Muscle layer of colon (tissue), 2 donors: ENCODE results near the gene CYS1.

Experiments used
- H3K27ac ChIP-seq: one replicate; pipeline ENCODE4 v1.7.0; 2013; ENCODE audit warnings: low read depth, mild to moderate bottlenecking, low read length, moderate library complexity
- H3K27me3 ChIP-seq, 2 donors: one replicate each; pipeline ENCODE4 v1.7.0; 2013; ENCODE audit warnings: low read length in 2 of 2, mild to moderate bottlenecking in 2 of 2; ENCODE audit not compliant: insufficient read depth in 2 of 2, control insufficient read depth in 1 of 2
- H3K36me3 ChIP-seq: one replicate; pipeline ENCODE4 v1.7.0; 2013; ENCODE audit warnings: mild to moderate bottlenecking, low read length; ENCODE audit not compliant: insufficient read depth
- H3K4me1 ChIP-seq: one replicate; pipeline ENCODE4 v1.7.0; 2013; ENCODE audit warnings: mild to moderate bottlenecking, low read length; ENCODE audit not compliant: insufficient read depth
- H3K4me3 ChIP-seq, 2 donors: one replicate each; pipeline ENCODE4 v1.7.0; 2013; ENCODE audit warnings: low read length in 2 of 2, low read depth in 1 of 2, mild to moderate bottlenecking in 1 of 2, moderate library complexity in 1 of 2
- H3K9ac ChIP-seq: one replicate; pipeline ENCODE4 v1.7.0; 2013; ENCODE audit warnings: low read length
- H3K9me3 ChIP-seq: one replicate; pipeline ENCODE4 v1.7.0; 2013; ENCODE audit warnings: mild to moderate bottlenecking, low read length
- donor health status: abdominal sarcoma.
- donor health status: Adenocarcinoma of cecum.

The CYS1 gene

DNA sequence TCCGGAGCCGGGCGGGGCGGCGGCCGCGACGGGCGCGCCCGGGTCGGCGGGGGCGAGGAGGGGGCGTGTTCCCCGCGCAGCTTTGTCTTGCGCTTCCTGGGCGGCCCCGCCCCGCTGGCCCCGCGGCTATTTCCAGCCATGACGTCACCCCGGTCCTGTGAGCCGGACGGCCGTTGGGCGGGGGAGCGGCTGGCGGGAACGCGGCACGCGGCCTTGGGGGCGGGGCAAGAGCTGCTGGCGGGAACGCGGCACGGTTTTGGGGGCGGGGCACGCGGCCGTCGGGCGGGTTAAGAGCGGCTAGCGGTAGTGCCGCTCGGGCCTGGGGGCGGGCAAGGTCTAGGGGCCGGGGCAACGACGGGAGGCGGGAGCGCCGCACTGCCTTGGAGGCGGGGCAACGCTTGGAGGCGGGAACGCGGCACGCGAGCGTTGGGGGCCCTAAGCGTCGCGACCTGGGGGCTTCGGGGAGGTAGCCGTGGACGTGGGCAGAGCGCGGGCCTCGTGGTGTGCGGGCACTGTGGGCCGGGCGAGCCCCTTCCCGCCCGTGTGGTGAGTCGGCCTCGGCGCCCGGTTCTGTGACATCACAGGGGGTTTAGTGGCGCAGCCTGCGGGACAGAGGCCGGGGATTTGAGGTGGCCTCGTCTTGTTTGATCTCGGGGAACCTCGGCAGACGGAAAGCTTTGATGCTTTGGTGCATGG, 36.2 kb downstream of the CYS1 start:
- no peaks in the 10 kb centered on the region for H3K27me3 ChIP-seq
- no peaks in the 10 kb centered on the region for H3K9me3 ChIP-seq
- peak overlapping the region; percentile 53 to 63 for H3K4me3 ChIP-seq
- H3K4me1 ChIP-seq = peaks cover 73% of the 10 kb centered on the region
- peak overlapping the region; percentile 94 for H3K27ac ChIP-seq
- H3K9ac ChIP-seq = peak overlapping the region; percentile 71
- peaks cover 24% of the 10 kb centered on the region for H3K36me3 ChIP-seq

DNA sequence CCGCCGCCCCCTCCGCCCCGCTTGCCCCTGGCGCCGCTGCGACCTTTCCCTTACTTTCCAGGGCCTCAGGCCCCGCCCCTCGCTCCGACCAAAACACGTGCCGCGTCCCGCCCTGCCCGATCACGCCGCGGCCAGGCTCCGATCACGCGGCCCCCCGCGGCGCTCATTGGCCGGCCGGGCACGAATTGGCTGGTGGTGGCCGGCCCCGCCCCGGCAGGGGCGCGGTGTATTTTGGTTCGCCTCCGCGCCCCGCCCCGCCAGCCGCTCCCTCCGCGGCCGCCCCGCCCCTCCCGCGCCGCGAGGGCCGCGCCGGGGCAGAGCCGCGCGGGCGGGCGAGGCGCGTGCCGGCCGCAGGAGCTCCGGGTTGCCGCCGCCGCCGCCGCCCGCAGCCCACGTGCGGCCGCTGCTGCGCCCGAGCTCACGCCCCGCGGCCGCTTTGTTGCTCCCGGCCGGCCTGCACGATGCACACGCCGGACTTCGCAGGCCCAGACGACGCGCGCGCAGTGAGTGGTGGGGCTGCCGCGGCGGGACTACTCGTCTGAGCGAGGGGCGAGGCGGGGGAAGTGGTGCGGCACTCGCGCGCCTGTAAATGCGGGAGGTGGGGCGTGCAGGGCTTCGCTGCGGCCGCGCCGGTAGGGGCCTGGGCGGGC, 36.8 kb downstream of the CYS1 start, which contains the start of gene KLF11:
KLF11 (plus strand) TSS at position 295 of the 650 bp plus-strand sequence; CDS start at position 462, 167 bp downstream.
- peak within 1 kb of the TSS; percentile 80 for H3K9ac ChIP-seq
- H3K27me3 ChIP-seq = no peaks in the 10 kb centered on the region
- H3K9me3 ChIP-seq = no peaks in the 10 kb centered on the region
- peaks cover 19% of the 10 kb centered on the region for H3K36me3 ChIP-seq
- H3K4me3 ChIP-seq = peak within 1 kb of the TSS; percentile 53 to 75
- H3K4me1 ChIP-seq = peaks cover 75% of the 10 kb centered on the region
- H3K27ac ChIP-seq = peak within 1 kb of the TSS; percentile 94

DNA sequence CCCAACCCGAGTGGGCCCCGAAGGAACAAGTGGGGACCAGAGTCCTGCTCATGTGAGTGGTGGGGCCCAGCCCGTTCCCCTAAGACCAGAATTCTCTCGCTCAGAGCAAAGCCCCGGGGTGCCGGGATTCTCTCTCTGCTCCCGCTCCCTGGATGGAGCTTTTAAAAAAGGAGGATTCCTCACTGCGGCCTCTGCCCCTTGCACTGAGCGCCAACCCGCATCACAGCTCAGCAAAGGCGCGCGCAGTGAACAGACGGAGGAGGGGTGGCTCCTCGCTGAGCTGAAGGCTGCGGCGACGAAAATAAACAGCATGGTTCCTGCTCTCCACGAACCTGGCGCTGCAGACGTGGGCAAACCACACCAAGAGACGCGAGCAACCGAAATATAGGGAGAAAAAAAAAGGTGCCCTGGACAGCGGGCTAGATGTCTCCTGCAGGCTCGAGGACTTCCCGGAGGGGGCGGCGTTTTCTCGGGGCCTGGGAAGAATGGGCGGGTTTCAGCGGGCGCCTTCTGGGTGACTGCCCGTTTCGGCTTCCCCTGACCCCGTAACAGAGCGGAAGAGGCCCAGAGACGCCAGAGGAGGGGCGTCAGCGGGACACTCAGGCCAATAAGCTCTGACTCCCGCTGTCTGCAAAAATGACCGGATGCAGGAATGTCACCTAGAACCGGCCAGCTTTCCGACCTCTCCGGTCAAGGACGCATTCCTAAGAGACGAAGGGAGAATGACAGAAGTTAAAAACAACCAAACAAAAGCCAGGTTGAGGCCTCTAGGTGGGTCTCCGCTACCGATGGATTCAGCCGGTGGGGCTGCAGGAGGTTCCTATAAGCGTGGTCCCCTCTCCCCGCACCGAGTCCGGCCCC, 37.7 kb downstream of the CYS1 start:
- Histone ChIP-seq H3K36me3 (peaks cover 10% of the 10 kb centered on the region), H3K4me3 (peak overlapping the region; percentile 38 to 75), H3K4me1 (peaks cover 73% of the 10 kb centered on the region), H3K27me3 (no peaks in the 10 kb centered on the region), H3K9ac (peak overlapping the region; percentile 80), H3K27ac (peak overlapping the region; percentile 67), H3K9me3 (no peaks in the 10 kb centered on the region)

DNA sequence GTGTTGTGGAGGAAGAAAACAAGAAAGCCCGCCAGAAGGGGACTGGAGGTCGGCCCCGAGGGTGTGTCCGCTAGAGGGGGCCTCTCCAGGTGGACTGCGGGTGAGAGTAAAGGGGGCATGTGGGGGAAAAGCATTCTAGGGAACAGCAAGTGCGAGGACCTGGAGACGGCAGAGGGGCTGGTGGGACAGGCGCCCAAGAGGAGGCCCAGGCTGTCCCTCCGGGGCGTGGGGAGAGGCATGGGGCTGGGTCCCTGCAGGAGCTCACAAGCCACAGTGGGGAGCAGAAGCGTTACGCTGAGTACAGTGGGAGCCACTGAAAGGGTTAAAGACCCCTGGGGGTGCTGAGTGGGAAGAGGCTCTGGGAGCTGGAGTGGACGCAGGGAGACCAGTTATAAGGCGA, 38.5 kb downstream of the CYS1 start:
- peak overlapping the region; percentile 67 for H3K27ac ChIP-seq

DNA sequence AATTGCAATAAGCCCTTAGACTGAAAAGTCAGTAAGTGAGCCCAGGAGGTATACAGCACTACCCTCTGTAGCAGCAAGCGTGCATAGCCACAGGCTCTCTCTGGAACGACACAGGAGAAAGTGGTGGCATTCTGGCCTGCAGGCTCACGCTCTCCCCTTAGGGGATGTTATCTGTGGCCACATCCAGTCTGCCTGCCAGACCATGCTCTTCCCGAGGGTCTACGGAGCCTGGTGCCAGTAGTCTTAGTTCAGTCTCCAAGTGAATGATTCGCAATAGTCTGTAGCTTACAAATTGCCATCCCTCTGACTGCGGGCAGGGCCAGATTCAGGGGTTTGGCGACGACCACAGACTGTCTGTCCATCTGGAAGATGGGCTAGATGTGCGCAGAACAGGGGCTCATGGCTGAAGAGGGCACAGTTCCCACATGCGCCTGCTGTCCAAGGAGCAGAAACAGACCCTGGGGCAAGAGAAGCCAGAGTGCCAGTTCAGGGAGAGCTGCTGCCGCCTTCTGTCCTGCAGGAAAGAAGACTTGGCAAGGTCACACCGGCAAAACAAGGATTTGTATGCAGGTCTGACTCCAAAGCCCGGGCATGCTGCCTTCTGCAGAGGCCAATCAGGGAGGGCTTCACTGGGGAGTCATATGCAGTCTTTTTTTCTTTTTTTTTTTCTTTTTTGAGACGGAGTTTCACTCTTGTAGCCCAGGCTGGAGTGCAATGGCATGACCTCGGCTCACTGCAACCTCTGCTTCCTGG, 40.4 kb downstream of the CYS1 start:
- peak overlapping the region; percentile 74 for H3K27ac ChIP-seq
- H3K36me3 ChIP-seq = no peaks in the 10 kb centered on the region
- no peaks in the 10 kb centered on the region for H3K9me3 ChIP-seq
- H3K4me3 ChIP-seq = peak overlapping the region in 1 of 2 donors; percentile 16
- H3K27me3 ChIP-seq = no peaks in the 10 kb centered on the region
- H3K4me1 ChIP-seq = peaks cover 74% of the 10 kb centered on the region
- H3K9ac ChIP-seq = no peak overlapping the region

More for the DNA sequence above, 38.5 kb downstream of the CYS1 start:
- peak overlapping the region in 1 of 2 donors; percentile 75 for H3K4me3 ChIP-seq
- H3K9ac ChIP-seq = peak overlapping the region; percentile 80
- H3K4me1 ChIP-seq = peaks cover 73% of the 10 kb centered on the region
- no peaks in the 10 kb centered on the region for H3K27me3 ChIP-seq
- no peaks in the 10 kb centered on the region for H3K9me3 ChIP-seq
- H3K36me3 ChIP-seq = peaks cover 2% of the 10 kb centered on the region

DNA sequence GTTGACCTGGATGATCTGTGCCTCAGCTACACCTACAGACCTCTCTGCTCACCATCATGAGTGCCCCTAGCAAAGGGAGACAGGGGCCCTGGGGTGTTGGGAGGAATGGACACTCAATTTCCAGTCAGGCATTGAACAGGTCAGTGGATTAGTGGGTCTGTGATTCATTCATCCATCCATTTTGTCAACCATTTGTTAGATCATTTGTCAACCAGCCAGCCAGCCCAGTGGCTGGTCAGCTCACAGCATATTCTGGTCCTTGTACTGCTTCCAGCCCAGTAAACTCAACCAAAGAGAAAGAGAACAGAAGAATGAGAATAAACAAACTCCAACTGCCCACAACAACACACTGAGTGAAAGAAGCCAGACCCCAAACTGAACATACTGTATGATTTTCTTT, 41.5 kb downstream of the CYS1 start:
- Histone ChIP-seq H3K9ac (no peak overlapping the region), H3K27me3 (no peaks in the 10 kb centered on the region), H3K27ac (peak overlapping the region; percentile 14), H3K9me3 (no peaks in the 10 kb centered on the region), H3K4me3 (no peak overlapping the region), H3K4me1 (peaks cover 70% of the 10 kb centered on the region), H3K36me3 (no peaks in the 10 kb centered on the region)

DNA sequence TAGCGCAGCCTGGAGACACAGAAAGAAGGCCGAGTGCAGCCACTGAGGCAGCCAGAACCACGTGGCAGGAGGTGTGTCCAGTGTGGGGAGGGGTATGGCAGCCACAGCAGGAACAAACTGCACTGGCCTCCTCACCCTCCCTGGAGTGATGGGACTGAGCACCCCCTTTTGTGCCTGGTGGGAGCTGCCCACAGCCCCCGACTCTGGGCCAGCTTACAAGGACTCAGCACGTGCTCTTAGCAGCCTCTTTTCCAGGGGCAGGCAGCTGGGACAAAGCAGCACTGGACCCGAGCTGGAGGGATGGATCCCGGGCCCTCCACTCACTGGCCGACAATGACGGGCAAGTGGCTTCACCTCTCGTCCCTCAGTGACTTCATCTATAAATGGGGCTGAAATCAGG, 42.1 kb downstream of the CYS1 start:
- Histone ChIP-seq H3K4me1 (peaks cover 70% of the 10 kb centered on the region), H3K9me3 (no peaks in the 10 kb centered on the region), H3K27ac (no peak overlapping the region), H3K27me3 (no peaks in the 10 kb centered on the region), H3K4me3 (no peak overlapping the region), H3K9ac (no peak overlapping the region), H3K36me3 (no peaks in the 10 kb centered on the region)

DNA sequence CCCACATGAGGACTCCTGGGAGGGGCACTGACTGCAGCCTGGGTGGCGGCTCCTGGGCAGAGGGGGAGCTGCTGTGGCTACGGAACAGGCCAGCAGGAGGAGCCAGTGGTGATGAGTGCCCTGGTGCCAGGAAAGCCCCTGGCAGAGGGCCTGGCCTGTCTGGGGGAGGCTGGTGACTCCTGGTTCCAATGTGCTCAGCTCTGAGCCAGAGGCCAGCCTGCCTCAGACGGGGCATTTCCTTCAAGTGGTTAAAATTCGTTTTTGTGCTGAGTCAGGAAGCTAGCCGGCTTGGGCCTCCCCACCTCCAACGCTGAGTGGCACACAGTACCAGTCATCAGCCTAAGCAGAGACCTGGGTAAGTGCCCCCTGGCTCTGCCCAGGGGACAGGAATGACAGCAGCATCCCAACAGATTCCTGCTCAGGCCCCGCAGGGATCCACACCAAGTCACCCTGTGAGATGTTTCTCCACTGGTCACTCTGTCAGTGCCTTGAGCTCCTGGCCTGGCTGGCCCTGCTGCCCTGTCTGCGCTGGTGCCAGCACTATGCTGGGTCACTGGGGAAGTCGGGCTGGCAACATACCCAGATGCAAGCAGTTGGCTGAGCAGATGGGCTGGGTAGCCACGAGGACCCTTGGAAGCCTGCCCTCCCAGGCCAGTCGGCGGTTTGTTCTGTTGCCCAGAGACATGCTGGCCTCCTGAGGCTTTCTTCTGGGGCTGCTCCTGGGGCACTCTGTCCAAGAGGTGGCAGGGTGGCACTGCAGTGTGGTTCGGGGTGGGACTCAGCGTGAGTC, 43.9 kb downstream of the CYS1 start:
- H3K9ac ChIP-seq = no peak overlapping the region
- H3K27ac ChIP-seq = peak overlapping the region; percentile 13
- peaks cover 58% of the 10 kb centered on the region for H3K4me1 ChIP-seq
- no peaks in the 10 kb centered on the region for H3K9me3 ChIP-seq
- H3K4me3 ChIP-seq = no peak overlapping the region
- no peaks in the 10 kb centered on the region for H3K36me3 ChIP-seq
- H3K27me3 ChIP-seq = no peaks in the 10 kb centered on the region

DNA sequence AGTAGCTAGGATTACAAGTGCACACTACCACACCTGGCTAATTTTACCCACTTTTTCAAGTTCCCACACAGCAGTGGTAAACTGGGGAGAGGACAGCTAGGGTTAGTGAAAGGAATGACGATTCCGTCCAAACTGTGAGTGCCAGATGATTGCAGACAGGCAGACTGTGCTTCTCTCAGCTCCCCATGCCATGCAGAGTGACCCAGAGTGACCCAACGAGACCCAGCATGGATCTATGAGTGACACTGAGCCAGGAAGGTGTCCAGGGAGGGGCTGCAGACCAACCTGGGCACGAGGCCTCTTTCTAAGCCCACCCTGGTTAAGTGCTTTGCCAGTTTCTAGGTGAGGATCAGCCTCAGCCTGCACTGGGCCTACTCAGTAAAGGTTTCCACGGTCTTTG, 44.6 kb downstream of the CYS1 start:
- Histone ChIP-seq H3K4me1 (peaks cover 53% of the 10 kb centered on the region), H3K27ac (peak overlapping the region; percentile 13), H3K36me3 (no peaks in the 10 kb centered on the region), H3K9me3 (no peaks in the 10 kb centered on the region), H3K4me3 (no peak overlapping the region), H3K9ac (no peak overlapping the region), H3K27me3 (no peaks in the 10 kb centered on the region)

DNA sequence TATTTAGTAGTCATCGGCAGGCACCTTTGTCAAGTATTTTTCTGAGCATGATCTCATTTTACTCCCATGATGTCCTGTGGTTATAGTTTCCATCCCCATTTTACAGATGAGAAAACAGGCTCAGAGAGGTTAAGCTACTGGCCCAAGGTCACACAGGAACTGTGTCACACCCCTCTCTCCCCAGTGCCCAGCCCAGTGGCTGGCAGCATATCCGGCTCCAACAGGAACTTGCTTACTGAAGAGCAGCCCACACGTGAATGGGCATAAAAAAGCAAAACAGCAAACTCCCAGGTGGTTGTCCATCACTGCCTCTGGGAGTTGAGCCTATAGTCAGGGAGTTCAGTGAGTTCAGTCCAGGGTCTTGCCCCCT, 45.2 kb downstream of the CYS1 start:
- H3K4me1 ChIP-seq = peaks cover 48% of the 10 kb centered on the region

More for the DNA sequence above, 45.2 kb downstream of the CYS1 start:
- Histone ChIP-seq H3K27ac (no peak overlapping the region), H3K9me3 (no peaks in the 10 kb centered on the region), H3K36me3 (no peaks in the 10 kb centered on the region), H3K27me3 (no peaks in the 10 kb centered on the region), H3K9ac (no peak overlapping the region), H3K4me3 (no peak overlapping the region)
